DMS53 treated with DMSO at 0.1 percent for 48 hours (cell line): ENCODE results near the gene CSF1R.

Experiments used
- DNase-seq: peaks from one replicate; lab custom pipeline; 2025; ENCODE audit not compliant: unreplicated experiment; lab: John Stamatoyannopoulos, UW

CSF1R gene

GRCh38 chr5:150085950-150086715 lies at the start of gene CSF1R:
CSF1R (minus strand) TSS chr5:150086554; CDS start chr5:150086427, 127 bp downstream.
- no peak for DNase-seq

DNA sequence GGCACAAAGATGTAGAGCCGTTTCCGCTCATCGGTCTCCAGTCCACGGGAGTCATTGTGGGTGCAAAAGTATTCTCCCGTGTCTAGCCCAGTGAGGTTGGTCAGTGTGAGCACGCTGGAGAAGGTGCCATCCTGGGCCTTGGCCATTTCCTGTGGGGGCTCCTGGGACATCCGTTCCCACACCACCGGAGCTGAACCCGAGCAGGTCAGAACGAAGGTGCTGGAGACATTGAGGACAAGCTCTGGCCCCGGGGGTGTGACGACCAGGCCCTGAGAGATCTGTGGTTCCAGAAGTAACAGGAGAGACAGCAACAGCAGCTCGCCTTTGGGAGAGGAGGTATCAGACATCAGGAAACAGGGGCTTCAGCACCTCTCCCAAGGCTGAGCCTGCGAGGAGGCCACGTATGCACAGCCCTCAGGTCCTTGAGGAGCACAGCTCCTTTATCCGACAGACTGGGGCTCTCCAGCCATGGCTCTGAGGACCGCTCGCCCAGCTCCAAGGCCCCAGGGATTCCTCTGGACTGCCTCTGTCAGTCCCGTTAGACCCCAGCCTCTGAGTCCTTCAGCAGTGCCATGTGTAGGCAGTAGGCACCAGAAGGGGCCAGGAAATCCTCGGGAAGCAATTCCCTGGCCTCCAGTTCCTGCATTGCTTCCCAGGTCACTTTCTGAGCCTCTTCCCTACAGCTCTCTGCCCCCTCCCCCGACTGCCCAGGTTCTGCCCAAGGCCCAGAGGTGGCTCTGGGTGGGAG lies 49.4 kb upstream of the CSF1R start:
- DNase-seq: no peak

DNA sequence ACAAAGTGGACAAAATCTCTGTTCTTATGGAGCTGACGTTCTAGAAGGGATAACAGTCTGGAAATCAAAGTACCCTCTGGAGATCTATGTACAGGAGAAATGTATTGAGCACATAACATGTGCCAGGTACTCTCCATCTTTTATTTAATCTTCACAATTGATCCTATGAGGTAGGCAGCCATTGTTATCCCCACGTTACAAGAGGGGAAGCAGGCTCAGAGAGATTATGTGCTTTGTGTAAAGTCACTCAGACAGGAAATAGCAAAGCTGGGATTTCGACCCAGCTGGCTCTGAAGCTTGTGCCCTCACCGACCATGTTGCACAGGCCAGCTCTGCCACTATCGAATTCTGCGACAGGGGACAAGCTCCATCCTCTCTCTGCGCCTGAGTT lies 47.8 kb upstream of the CSF1R start:
- DNase-seq: no peak

- no peak for DNase-seq
Observed at GRCh38 chr5:150133581-150134197, 47.3 kb upstream of the CSF1R start.

DNA sequence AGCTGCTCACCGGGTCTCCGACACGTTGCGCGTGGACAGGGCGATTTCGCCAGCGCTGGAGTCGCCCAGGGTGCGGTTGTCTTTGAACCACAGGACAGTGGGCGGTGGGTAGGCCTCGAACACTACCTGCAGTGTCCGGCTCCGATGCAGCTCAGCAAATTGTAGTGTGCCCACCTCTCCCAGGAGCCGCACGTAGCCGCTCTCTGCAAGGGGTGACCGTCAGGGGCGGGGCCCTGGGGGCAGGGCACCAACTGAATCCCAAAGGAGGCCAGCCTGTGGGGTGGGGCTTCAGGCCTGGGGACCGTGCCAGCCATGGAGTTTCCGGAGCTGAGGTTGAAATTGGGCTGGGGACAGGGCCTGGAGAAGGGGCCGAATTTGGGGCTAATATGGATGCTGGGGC lies 46.4 kb upstream of the CSF1R start:
- DNase-seq: no peak

- no peak for DNase-seq
Observed at GRCh38 chr5:150131978-150132694, 45.8 kb upstream of the CSF1R start.

- DNase-seq: no peak
Observed at GRCh38 chr5:150131461-150131860, 45.1 kb upstream of the CSF1R start.

DNA sequence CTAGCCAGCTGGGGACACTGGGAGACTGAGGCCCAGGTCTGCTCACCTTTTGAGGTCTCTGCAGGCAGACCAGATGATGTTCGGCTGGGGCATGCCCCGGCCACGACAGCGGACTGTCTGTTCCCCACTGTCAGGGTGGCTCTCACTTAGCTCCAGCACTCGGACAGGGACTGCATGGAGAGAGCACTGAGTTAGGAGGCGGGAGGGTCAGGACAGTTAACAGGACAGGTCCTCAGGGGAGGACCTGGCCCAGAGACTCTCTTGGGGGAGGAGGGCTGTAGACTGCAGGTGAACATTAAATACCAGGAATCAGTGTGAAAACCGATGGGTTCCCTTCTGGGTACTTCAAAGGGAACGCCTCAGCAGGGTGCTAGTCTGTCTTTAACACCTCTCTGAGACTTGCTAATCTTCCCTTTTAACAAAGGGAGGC lies 44.2 kb upstream of the CSF1R start:
- no peak for DNase-seq

- DNase-seq: peak; percentile 64
Observed at GRCh38 chr5:150129813-150130492, 43.6 kb upstream of the CSF1R start.

DNA sequence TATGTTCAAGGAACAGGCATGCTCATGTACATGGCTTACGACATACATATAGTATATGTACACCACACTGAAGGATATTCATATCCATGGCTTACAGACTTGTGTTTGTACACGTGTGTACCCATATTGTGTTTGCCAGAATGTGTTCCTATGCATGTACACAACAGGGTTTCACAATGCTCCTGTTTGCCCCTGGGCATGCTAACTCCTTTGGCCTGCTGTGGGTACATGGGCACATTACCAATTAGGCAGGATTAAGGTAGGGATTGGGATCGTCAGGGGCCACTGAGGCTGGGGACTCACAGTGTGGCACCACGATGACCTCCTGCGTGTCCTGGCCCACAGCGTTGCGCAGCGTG lies 43.1 kb upstream of the CSF1R start:
- no peak for DNase-seq

DNA sequence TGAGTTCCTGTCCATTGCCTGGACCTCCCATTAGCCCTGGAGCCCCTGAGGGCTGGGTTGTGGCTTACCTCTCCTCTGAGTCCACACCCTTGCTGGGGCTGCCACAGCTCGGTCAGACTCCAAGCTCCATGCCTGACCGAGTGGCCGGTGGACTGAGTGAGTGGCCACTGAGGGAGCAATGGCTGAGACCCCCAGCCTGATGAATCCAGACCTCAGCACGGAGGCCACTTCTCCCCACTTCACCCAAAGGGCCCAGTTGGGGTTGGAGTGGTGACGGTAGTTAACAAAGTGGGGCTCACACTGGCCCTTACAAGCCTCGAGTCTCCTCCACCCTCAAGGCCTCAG lies 40.5 kb upstream of the CSF1R start:
- no peak for DNase-seq

DNA sequence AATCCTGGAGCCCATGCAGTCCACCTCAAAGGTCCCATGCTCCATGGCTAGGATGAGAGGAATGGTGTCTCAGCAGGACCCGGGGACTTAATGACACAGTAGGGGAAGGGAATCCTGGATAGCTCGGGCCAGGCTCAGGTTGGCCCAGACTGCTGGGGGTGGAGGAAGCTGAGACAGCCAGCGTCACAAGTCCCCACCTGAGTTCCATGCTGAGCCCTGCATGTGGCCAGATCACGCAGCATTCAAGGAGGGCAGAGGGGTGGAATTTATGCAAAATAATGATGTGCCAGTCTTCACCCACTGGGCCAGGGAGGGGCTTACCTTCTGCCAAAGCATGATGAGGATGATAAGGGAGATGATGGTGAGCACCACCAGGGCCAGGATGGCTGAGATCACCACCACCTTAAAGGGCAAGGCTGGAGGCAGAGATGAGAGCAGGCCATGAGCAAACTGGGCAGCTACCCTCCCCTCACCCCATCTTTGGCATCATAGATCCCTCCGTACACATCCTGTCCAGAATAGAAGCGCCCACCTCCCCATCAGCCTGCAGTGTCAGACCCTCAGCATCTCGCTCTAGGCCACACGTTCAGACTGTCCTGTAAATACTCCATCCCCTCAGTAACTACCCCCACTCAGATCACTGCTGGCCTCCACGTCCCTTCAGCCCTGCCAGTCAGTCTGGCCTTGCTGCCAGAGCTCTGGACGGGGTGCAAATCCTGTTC lies 40.0 kb upstream of the CSF1R start:
- no peak for DNase-seq

DNA sequence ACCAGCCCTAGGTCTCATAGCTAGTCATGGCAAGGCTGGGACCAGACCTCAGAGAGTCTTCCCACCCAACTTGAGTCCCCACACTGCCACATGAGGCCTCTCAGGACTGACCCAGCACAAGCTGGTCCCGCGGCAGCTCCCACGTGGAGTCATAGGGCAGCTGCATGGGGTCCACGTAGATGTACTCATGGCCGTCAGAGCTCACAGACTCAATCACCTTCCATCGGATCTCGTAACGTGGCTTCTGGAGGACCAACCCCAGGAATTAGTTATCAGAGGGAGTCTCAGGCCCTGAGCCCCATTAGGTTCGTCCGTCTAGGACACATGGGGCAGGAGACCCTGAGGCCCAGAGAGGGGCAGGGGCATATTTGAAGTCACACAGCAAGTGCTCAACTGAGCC lies 39.0 kb upstream of the CSF1R start:
- DNase-seq: no peak

GRCh38 chr5:150124596-150124995 lies 38.2 kb upstream of the CSF1R start:
- no peak for DNase-seq

DNA sequence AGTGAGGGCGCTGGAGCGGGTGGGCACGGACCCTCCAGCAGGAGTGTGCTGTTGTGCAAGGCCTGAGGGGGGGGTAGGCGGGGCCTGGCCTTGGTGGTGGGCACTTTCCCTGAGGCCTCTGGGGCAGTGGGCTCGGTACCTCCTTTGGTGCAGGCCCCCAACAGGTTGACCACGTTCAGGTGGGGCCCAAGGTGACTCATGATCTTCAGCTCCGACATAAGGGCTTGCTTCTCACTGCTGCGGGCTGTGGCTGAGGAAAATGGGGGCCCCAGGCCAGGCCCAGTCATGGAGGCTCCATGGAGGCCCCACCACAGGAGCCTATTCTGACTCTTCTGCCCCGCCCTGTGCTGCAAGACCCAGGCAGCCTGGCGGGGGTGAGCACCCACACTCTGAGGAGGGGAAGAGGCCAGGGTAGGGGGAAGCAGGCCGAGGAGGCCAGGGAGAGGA lies 37.8 kb upstream of the CSF1R start:
- DNase-seq: no peak

- DNase-seq: no peak
Observed at GRCh38 chr5:150123542-150123941, 37.2 kb upstream of the CSF1R start.

DNA sequence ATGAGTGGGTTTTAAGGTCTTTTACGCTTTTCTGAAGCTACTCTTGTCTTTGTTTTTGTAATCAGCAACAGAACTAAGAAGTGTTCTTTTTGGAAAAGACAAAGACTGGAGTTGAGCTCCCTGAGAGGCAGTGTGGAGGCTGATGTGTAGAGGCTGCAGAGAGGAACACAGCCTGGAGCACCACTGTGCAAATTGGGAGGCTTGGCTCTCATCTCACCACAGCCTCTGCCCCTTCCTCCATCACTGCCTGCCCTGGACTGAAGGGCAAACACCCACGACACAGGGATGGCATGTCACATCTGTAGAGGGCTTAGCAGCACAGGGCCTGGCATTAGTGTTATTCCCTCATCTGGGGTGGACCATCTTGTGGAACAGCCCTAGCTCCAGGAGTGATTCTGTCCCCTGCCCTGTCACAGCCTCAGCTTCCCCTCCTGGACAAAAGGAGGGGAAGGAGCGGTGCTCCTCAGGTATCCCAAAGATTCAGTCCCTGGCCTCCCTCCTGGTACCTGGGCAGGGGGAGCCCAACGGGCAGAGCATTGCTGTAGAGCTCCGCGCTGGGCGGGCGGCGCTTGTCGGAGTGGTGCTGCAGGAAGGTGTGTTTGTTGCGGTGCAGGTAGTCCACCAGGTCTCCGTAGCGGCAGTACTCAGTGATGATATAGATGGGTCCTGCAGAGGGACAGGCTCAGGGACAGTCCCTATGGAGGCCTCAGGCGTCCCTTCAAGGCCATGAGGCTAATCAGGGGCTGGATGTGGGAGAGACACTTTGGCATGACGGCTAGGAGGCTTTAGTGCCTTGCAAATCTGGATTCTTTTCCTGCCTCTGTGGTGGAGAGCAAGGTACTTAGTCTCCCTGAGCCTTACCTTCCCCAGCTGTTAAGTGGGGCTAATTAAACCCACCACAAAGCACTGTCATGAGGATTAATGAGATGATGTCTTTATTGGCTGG lies 36.5 kb upstream of the CSF1R start:
- DNase-seq: no peak

DNA sequence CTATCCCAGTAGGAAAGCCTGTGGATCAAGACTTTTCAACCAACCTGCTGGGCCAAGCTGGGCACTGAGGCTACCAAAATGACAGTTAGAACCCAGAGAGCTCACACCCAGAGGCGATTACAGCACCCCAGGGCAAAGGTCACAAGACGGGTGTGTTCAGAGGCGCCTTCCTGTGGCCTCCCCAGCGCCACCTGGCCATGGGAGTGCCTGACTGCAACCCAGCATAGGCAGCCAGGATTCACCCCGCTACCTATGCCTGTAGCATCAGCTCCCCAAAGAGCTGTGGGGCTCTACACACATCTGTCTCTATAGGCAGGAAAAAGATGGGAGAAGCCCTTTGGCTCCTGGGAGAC lies 35.8 kb upstream of the CSF1R start:
- no peak for DNase-seq

GRCh38 chr5:150121448-150122157 lies 35.2 kb upstream of the CSF1R start:
- DNase-seq: no peak
